GM12878 (cell line): Measurements from ENCODE around the gene MAPRE3. TPM values are rescaled to one million over a fixed set of nuclear protein-coding genes. Genes with fewer than 3 reads are reported as not detected.

ENCODE experiments used
- ATAC-seq: fragments of 200-7000 bp; cut with Tn5 transposase; 3 replicates; pipeline ENCODE4 v1.9.1; 2020; ENCODE audit warnings: mild to moderate bottlenecking, moderate library complexity
- BruUV-seq: library from RNA; stranded (reverse); fragments of 400-500 nt; replicated peaks from 2 replicates; lab custom pipeline; 2021; lab: Mats Ljungman, UMichigan
- CTCF ChIA-PET: fragments of 300-600 bp; sonication (Branson Sonifier 250); formaldehyde crosslinking; extraction: SDS; loops from one replicate; lab custom pipeline; 2021; ENCODE audit warnings: inconsistent platforms; lab: Yijun Ruan, JAX
- POLR2A ChIA-PET: fragments of 350-600 bp; formaldehyde crosslinking; extraction: SDS; loops from one replicate; lab custom pipeline; 2021; ENCODE audit warnings: inconsistent platforms; lab: Charles Lee
- RAD21 ChIA-PET: fragments of 300-600 bp; sonication (Branson Sonifier 250); formaldehyde crosslinking; loops from one replicate; lab custom pipeline; 2023; ENCODE audit warnings: antibody characterized with exemption; ENCODE audit not compliant: unreplicated experiment; lab: Charles Lee
- SMC1A ChIA-PET: fragments of 300-600 bp; sonication (Branson Sonifier 250); formaldehyde crosslinking; loops from one replicate; lab custom pipeline; 2023; ENCODE audit not compliant: unreplicated experiment, uncharacterized antibody; lab: Charles Lee
- DNase-seq: peaks from one replicate; pipeline ENCODE4 v3.0.0-alpha.2; 2011; ENCODE audit warnings: low read depth, low spot score
- FAIRE-seq: peaks from 3 replicates; lab custom pipeline; 2011; peaks lifted over from hg19 to GRCh38; lab: Jason Lieb, UNC
- H2AFZ ChIP-seq: 2 replicates; pipeline ENCODE4 v1.6.0; 2011; ENCODE audit warnings: low read depth, low read length, control low read depth; ENCODE audit not compliant: control insufficient read depth
- H3K27ac ChIP-seq: 2 replicates; pipeline ENCODE4 v1.5.1; 2011; ENCODE audit warnings: control low read depth; ENCODE audit not compliant: control insufficient read depth, insufficient read depth
- H3K27me3 ChIP-seq, 2 experiments: replicated peaks in 1 of 2; 2 replicates each; pipeline versions ENCODE4 v1.6.0 to v1.6.1; 2011; ENCODE audit warnings: low read length in 1 of 2; ENCODE audit not compliant: control insufficient read depth in 2 of 2, insufficient read depth in 2 of 2
- H3K36me3 ChIP-seq, 2 experiments: 2 replicates each; pipeline ENCODE4 v1.5.1; 2011; ENCODE audit warnings: low read length in 1 of 2; ENCODE audit not compliant: control insufficient read depth in 2 of 2, insufficient read depth in 2 of 2
- H3K4me1 ChIP-seq: 2 replicates; pipeline ENCODE4 v1.6.1; 2011; ENCODE audit warnings: mild to moderate bottlenecking, low read length, moderate library complexity, mixed read lengths; ENCODE audit not compliant: control insufficient read depth, insufficient read depth
- H3K4me2 ChIP-seq: 2 replicates; pipeline ENCODE4 v1.6.0; 2011; ENCODE audit warnings: control low read depth; ENCODE audit not compliant: control insufficient read depth, insufficient read depth
- H3K4me3 ChIP-seq: fragments of 200-600 bp; sonication (generic); 2 replicates; pipeline ENCODE4 v1.5.1; 2016
- H3K79me2 ChIP-seq: 2 replicates; pipeline ENCODE4 v1.6.0; 2011; ENCODE audit warnings: low read length; ENCODE audit not compliant: control insufficient read depth, insufficient read depth
- H3K9ac ChIP-seq: 2 replicates; pipeline ENCODE4 v1.8.0; 2011; ENCODE audit warnings: low read length, control low read depth, mixed read lengths; ENCODE audit not compliant: control insufficient read depth, insufficient read depth
- H3K9me3 ChIP-seq: replicated peaks from 3 replicates; pipeline ENCODE4 v1.5.1; 2011; ENCODE audit warnings: mild to moderate bottlenecking, low read length; ENCODE audit not compliant: control insufficient read depth, insufficient read depth
- H4K20me1 ChIP-seq: 2 replicates; pipeline ENCODE4 v1.6.0; 2011; ENCODE audit not compliant: control insufficient read depth, insufficient read depth
- BACH1 ChIP-seq: fragments of 450-650 bp; IDR thresholded peaks from 2 replicates; pipeline ENCODE4 v1.6.1; 2017; ENCODE audit warnings: mild to moderate bottlenecking, borderline replicate concordance
- CEBPZ ChIP-seq: fragments of 150-350 bp; IDR thresholded peaks from 2 replicates; pipeline ENCODE4 v1.6.1; 2016; ENCODE audit warnings: low read depth, low read length
- CHD1 ChIP-seq: IDR thresholded peaks from 2 replicates; pipeline ENCODE4 v1.6.1; 2012; ENCODE audit warnings: low read depth, low read length, improper control_type of control experiment
- MYC ChIP-seq: IDR thresholded peaks from 2 replicates; pipeline ENCODE4 v1.6.1; 2011; ENCODE audit warnings: mild to moderate bottlenecking, low read length, moderate library complexity, inconsistent platforms; ENCODE audit not compliant: insufficient read depth, insufficient replicate concordance, insufficient read length, severe bottlenecking
- SKIL ChIP-seq: fragments of 450-650 bp; IDR thresholded peaks from 2 replicates; pipeline ENCODE4 v1.6.1; 2017; ENCODE audit warnings: mild to moderate bottlenecking, low read depth, inconsistent platforms; ENCODE audit not compliant: poor library complexity, severe bottlenecking
- TBL1XR1 ChIP-seq: IDR thresholded peaks from 2 replicates; pipeline ENCODE4 v1.6.1; 2012; ENCODE audit warnings: low read depth, low read length, improper control_type of control experiment
- TCF3 ChIP-seq: IDR thresholded peaks from 2 replicates; pipeline ENCODE4 v1.6.1; 2012; ENCODE audit warnings: low read depth, mild to moderate bottlenecking, low read length, borderline replicate concordance; ENCODE audit not compliant: insufficient read depth
- USF1 ChIP-seq: IDR thresholded peaks from 2 replicates; pipeline ENCODE4 v1.6.1; 2011; ENCODE audit warnings: borderline replicate concordance, low read depth, mild to moderate bottlenecking, moderate library complexity, mixed read lengths, low read length; ENCODE audit not compliant: insufficient read depth; ENCODE audit errors: extremely low read length
- WGBS: methylation state at CpG from one replicate; pipeline ENCODE4 v1.1.6; 2016; ENCODE audit warnings: low lambda C conversion rate; ENCODE audit not compliant: insufficient replicate concordance, insufficient coverage; ENCODE audit errors: missing lambda C conversion rate; 5-methylcytosine and 5-hydroxymethylcytosine counted together
- in situ Hi-C: fragments of 300-500 bp; cut with MboI; formaldehyde crosslinking; loops from 9 replicates; pipeline ENCODE4 v1.14.3; 2018; ENCODE audit warnings: mixed read lengths
- intact Hi-C: fragments of 100-400 bp; cut with micrococcal nuclease; formaldehyde crosslinking; loops from one replicate; pipeline ENCODE4 v1.14.2; 2022; ENCODE audit not compliant: unreplicated experiment
- polyA plus RNA-seq, 11 experiments: library from polyadenylated mRNA; depleted of rRNA in 4 of 11; unstranded in 6 of 11; stranded (reverse) in 5 of 11; fragments of >200 nt; fragmentation: Nextera tagmentation in 4 of 11; fragmentation: Illumina TruSeq in 1 of 11; extraction: Ambion mirVana in 4 of 11; extraction: Trizol in 1 of 11; gene quantifications; 1 replicate in 1 of 11; 2 replicates in 10 of 11; pipeline versions ENCODE4 v1.2.1 to v1.2.3, GENCODE V29; 2011 to 2016; ENCODE audit warnings: inconsistent platforms in 2 of 11, missing spikeins in 2 of 11, low read depth in 1 of 11
- total RNA-seq, 4 experiments: library from RNA; depleted of rRNA in 3 of 4; stranded (reverse); fragments of >200 nt in 3 of 4; fragmentation: Illumina TruSeq in 1 of 4; extraction: Trizol in 1 of 4; gene quantifications; 2 replicates each; pipeline versions ENCODE4 v1.2.1 to v1.2.3, GENCODE V29; 2013 to 2021

MAPRE3 gene
- total and polyA plus RNA-seq, 10 of the 15 experiments (the other 5 are each of a cell fraction or from before 2014, with no cell fraction given), result 0.03 to 1.3 (median 0.73) TPM; not detected in 1

- DNase-seq (no peak), ATAC-seq (no peak)
- Histone ChIP-seq H3K36me3 (no peaks in the 10 kb centered on the region; a peak in 1 of 4 replicates), H3K79me2 (no peaks in the 10 kb centered on the region), H3K9ac (no peak overlapping the region)
- RAD21 ChIA-PET, result no interaction called here
- POLR2A ChIA-PET, result no interaction called here
- 64% methylated on average over 3 of the region's 3 CpGs for WGBS
- TF ChIP-seq MYC, result no peak
- TF ChIP-seq CHD1, result no peak
- no peak for TF ChIP-seq CEBPZ
- no peak for TF ChIP-seq USF1
- no peak for TF ChIP-seq BACH1
- TF ChIP-seq SKIL, result no peak
- TF ChIP-seq TBL1XR1, result no peak
- no peak for TF ChIP-seq TCF3
- TF ChIP-seq, all 136 proteins: peak for 0
- Histone ChIP-seq H3K4me1 (no peaks in the 10 kb centered on the region), H3K9me3 (no peaks in the 10 kb centered on the region), H3K27me3 (no peaks in the 10 kb centered on the region), H4K20me1 (no peaks in the 10 kb centered on the region), H3K27ac (no peak overlapping the region), H3K4me2 (no peak overlapping the region), H2AFZ (no peak overlapping the region), H3K4me3 (no peak overlapping the region)
- ChIA-PET CTCF (interaction anchor here (0.5 to 9.9 kb wide), 2 partner anchors 46 to 68 kb away, joined by 3 to 153 read pairs; partner anchors contain the start of gene MAPRE3), SMC1A (interaction anchor here (1.2 kb wide), 1 partner anchor 48 kb away, joined by 4 read pairs; no protein-coding TSS in a partner anchor)
- intact Hi-C loops (loop anchor here (10.0 kb wide), 1 partner anchor 165 kb away; the partner anchor contains the start of gene DPYSL5), in situ Hi-C loops (no loop called here)
- no peak for FAIRE-seq
- no TSS peak for BruUV-seq
Measured at GRCh38 chr2:27010139-27010538, 39.7 kb downstream of the MAPRE3 start.
